Ishikawa (cell line): ENCODE data around the gene ZNF185.

Experiments
- CEBPB ChIP-seq: IDR thresholded peaks from 2 replicates; pipeline ENCODE4 v1.6.1; 2012
- CREB1 ChIP-seq: IDR thresholded peaks from 2 replicates; pipeline ENCODE4 v1.6.1; 2012; ENCODE audit warnings: low read depth
- EGR1 ChIP-seq: IDR thresholded peaks from 2 replicates; pipeline ENCODE4 v1.6.1; 2012
- EP300 ChIP-seq: IDR thresholded peaks from 2 replicates; pipeline ENCODE4 v1.6.1; 2012; ENCODE audit warnings: borderline replicate concordance
- FOXM1 ChIP-seq: IDR thresholded peaks from 2 replicates; pipeline ENCODE4 v1.6.1; 2012; ENCODE audit warnings: low read depth, borderline replicate concordance
- RAD21 ChIP-seq: IDR thresholded peaks from 2 replicates; pipeline ENCODE4 v1.6.1; 2012; ENCODE audit warnings: low read depth
- TCF12 ChIP-seq: IDR thresholded peaks from 2 replicates; pipeline ENCODE4 v1.6.1; 2012; ENCODE audit warnings: low read depth
- YY1 ChIP-seq: IDR thresholded peaks from 2 replicates; pipeline ENCODE4 v1.6.1; 2012; ENCODE audit warnings: low read depth
- TF ChIP-seq, protein P1 (sequence below): IDR thresholded peaks from 2 replicates; pipeline ENCODE4 v1.6.1; 2012

DNA sequence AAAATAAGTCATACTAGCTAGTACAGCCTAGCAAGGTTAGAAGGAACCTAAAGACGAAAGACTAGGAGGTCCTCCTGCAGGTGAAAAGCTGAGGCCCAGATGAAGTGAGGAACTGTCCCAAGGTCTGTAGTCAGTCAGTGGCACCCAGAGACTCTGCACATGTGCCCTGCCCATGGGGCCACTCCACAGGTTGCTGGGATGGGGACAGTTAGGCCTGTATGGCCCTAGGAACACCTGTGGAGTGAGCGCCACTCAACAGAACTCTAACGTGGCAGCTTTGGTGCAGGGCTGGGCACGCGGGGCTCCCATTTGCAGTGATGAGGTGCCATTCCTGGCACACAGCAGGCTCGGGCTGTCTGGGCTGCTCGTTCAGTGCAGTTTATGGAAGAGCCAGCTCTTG is 14.8 kb downstream of the ZNF185 start:
- TF ChIP-seq FOXM1, result no peak
- TF ChIP-seq, protein P1, sequence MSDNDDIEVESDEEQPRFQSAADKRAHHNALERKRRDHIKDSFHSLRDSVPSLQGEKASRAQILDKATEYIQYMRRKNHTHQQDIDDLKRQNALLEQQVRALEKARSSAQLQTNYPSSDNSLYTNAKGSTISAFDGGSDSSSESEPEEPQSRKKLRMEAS, result no peak
- no peak for TF ChIP-seq CEBPB
- TF ChIP-seq EGR1, result no peak
- TF ChIP-seq TCF12, result no peak
- TF ChIP-seq EP300, result no peak
- no peak for TF ChIP-seq YY1
- TF ChIP-seq CREB1, result no peak
- no peak for TF ChIP-seq RAD21
